Measurements from ENCODE around the gene PCDH1.
"Not testable (repeated sequence)": the region's sequence is repeated elsewhere in the genome, so short reads cannot be mapped to it uniquely, and the experiment has no call there.

The PCDH1 gene

DNA sequence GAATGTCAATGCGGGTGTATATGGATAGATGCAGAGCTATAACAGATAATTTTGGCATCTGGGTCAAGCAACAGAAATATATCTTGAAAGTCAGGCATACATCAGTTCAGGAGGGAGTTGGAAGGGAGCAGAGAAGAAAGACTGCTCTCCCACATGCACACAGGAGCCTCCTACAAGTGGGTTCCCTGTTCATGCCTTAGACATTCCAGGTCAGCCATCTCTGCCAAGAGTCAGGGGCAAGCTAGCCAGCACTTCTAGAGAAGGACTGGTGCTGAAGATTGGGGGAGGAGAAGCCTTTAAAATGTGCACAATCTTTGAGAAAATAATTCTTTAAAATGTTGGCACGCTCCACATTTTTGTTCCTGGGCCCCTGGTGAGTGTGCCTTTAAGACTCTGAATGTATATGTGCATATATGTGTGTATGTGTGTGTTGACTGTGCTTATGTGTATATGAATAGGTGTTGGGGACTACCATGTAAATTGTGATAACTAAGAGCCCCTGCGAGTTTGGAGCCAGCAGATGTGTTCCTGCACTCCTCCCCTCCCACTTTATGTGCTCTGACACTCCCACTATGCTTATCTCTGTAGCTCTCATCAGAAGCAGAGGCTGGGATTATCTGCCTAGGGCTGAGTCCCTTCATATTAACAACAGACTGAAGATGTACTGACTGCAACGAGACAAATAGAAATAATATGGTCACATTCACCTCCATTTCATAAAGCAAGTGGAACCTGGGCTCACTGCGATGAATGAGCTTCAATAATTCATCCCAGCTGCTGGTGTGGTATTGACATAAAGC is 24.0 kb upstream of the PCDH1 start:
- in situ Hi-C loops (cut with MboI; ENCODE audit: low sequenced_read_pairs): no loop called here

GRCh38 chr5:141898448-141899049 is 20.3 kb upstream of the PCDH1 start:
- in situ Hi-C loops (cut with MboI; ENCODE audit: low sequenced_read_pairs): no loop called here

DNA sequence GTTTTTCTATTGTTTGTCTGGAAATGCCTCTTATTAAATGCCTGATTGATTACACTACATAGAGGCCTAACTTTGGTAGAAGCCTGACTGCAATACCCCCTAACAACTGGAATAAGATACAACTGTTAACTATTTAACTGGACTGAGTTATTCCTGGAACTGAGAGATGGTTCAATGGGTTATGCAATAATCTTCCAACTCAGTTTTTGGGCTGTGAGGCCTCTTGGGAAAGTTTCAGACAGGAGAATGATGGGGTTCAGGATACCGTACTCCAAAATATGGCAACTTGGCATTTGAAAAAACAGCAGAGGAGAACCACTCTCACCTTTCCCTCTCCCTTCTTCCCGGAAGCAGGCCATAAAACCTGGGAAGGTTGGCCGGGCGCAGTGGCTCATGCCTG is 19.2 kb upstream of the PCDH1 start:
- in situ Hi-C loops (cut with MboI; ENCODE audit: low sequenced_read_pairs): no loop called here

- in situ Hi-C loops (cut with MboI; ENCODE audit: low sequenced_read_pairs): not testable (repeated sequence)
Measured at GRCh38 chr5:141890429-141890828, 12.2 kb upstream of the PCDH1 start.

- in situ Hi-C loops (cut with MboI; ENCODE audit: low sequenced_read_pairs): no loop called here
Measured at GRCh38 chr5:141889282-141889871, 11.2 kb upstream of the PCDH1 start.

- in situ Hi-C loops (cut with MboI; ENCODE audit: low sequenced_read_pairs): no loop called here
Measured at GRCh38 chr5:141883892-141884318, 5.7 kb upstream of the PCDH1 start.

DNA sequence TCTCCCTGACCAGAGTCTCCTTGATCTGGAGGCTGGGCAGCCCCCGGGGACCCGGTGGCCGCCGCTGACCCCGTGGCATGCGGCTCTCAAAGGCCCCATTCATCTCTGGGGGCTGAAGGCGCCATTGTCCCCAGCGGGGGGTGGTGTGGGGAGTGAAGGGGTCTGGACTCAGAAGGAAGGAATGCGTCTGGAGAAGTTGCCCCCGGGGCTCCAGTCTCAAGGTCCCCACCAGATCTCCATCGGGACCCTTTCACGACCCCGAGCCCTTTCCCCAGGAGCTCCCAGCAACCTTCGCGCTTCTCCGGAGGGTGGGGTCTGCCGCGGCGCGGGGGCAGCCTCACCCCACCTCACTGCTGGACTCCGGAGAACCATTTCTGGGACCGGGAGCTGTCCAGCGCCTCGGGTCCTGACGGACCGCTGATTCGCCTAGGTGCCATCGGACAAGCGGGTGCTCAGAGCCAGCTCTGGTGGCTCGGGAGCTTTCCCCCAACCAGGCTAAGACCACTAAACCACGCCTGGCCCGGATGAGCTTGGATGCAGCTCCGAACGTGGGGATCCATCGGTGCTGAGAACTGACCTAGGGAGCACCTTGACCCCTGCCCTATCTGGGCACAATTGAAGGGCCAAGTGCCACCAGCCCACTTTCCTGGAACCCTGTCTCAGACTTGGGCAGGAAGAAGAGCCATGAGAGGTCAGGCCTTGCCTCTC is 5.1 kb upstream of the PCDH1 start:
- in situ Hi-C loops (cut with MboI; ENCODE audit: low sequenced_read_pairs): no loop called here

- in situ Hi-C loops (cut with MboI; ENCODE audit: low sequenced_read_pairs): no loop called here
Measured at GRCh38 chr5:141882594-141883183, 4.5 kb upstream of the PCDH1 start.

GRCh38 chr5:141881886-141882285 is 3.7 kb upstream of the PCDH1 start:
- in situ Hi-C loops (cut with MboI; ENCODE audit: low sequenced_read_pairs): no loop called here

- in situ Hi-C loops (cut with MboI; ENCODE audit: low sequenced_read_pairs): no loop called here
Measured at GRCh38 chr5:141880961-141881801, 3.0 kb upstream of the PCDH1 start.

DNA sequence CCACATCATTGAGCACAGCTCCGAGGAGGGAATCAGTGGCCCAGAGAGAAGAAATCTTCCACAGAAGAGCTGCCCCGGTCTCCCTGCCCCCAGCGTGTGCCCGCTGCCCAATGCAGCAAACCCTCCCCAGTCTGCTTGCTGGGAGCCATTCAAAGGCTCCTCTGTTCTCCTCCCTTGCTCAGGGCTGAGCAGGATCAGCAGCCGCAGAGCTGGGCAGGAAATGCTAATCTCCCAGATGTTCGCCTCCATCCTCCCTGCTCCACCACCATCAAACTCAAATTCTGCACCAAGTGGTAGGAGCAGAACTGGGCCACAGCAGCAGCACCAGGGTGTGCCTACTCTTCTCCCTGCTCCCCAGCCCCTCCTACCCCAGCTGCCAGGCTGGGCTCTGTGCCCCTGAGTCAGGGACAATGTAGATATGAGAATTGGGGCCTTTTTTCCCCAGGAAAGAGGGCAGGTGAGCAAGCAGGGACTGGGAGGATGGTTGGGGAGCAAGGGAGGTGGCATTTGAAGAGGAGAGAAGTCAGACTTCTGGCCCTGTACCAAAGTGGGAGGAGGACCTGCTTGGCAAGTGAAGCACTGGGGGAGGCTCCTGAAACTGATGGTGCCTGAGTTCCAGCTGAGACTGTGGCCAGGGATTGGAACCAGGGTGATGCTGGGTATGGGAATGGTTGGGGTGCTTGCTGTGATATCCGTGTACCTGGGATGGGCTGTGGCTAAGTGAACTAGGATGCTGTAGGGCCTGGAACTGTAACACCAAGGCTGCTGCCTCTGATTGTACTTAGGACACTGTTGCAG is 1.9 kb upstream of the PCDH1 start:
- in situ Hi-C loops (cut with MboI; ENCODE audit: low sequenced_read_pairs): no loop called here

DNA sequence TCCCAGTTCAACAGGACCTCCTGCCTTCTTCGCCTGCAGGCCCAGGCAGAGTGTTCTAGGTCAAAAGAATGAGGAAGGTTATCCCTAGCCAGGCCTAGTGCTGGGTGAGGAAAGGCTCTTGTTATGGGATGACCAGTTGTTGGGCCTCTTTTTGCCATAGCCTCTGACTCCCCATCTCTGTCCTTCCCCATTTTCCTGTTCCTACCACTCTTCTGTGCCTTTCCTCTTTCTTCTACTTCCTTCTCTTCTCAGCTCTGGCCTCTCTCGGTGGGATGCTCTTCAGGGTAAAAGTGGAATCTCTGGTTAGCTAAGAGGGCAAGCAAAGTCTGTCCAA is 1.2 kb upstream of the PCDH1 start:
- in situ Hi-C loops (cut with MboI; ENCODE audit: low sequenced_read_pairs): no loop called here

- in situ Hi-C loops (cut with MboI; ENCODE audit: low sequenced_read_pairs): no loop called here
Measured at GRCh38 chr5:141878711-141879425, 658 bp upstream of the PCDH1 start.

GRCh38 chr5:141877356-141878185 is 639 bp downstream of the PCDH1 start:
- in situ Hi-C loops (cut with MboI; ENCODE audit: low sequenced_read_pairs): no loop called here

DNA sequence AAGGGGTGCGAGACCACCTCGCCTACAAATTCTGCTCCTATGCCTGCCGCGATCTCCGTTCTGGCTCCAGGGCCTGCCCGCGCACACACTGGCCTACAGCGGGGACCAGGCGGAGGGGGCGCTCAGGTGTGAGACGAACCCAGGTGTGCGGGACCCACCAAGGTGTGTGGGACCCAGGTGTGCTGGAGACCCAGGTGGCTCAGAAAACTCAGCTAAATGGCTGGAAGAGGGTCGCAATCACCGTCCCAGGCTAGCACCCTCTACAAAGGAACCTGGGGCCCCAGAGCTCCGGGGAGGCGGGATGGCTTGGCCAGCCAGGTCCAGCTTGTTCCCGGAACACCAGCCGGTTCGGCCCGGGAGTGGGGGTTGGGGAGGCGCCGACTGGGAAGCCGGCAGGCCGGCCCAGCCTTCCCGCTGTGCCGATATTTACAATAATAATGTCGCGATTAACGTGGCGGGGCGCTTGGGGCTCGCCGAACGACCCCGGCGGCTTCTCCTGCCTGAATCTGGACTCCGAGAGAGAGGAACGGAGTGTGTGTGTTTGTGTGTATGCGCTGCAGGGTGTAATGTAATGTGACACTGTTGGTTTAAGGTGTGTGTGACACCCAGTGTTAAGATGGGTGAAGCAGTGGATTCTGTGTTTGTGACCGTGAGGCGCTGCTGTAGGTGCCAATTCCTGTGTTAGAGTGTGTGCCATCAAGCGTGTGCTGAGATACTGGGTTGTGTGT is 1.4 kb downstream of the PCDH1 start:
- in situ Hi-C loops (cut with MboI; ENCODE audit: low sequenced_read_pairs): no loop called here

GRCh38 chr5:141875795-141876627 is 2.2 kb downstream of the PCDH1 start:
- in situ Hi-C loops (cut with MboI; ENCODE audit: low sequenced_read_pairs): no loop called here

Measured in HL-60/S4 treated with retinoic acid at 250 ng/mL for 4 days and 3 days (cell line).